NCI-H2227 (cell line): Measurements from ENCODE around the gene INPP5J.
"Not testable (repeated sequence)": the region's sequence is repeated elsewhere in the genome, so short reads cannot be mapped to it uniquely, and the experiment has no call there.

Source experiments
- DNase-seq: peaks from one replicate; lab custom pipeline; 2025; ENCODE audit not compliant: unreplicated experiment; lab: John Stamatoyannopoulos, UW

Gene INPP5J

GRCh38 chr22:31099841-31100761 is 22.7 kb upstream of the INPP5J start:
- no peak for DNase-seq

- no peak for DNase-seq
These were observed 21.8 kb upstream of the INPP5J start for GRCh38 chr22:31100762-31101525.

DNA sequence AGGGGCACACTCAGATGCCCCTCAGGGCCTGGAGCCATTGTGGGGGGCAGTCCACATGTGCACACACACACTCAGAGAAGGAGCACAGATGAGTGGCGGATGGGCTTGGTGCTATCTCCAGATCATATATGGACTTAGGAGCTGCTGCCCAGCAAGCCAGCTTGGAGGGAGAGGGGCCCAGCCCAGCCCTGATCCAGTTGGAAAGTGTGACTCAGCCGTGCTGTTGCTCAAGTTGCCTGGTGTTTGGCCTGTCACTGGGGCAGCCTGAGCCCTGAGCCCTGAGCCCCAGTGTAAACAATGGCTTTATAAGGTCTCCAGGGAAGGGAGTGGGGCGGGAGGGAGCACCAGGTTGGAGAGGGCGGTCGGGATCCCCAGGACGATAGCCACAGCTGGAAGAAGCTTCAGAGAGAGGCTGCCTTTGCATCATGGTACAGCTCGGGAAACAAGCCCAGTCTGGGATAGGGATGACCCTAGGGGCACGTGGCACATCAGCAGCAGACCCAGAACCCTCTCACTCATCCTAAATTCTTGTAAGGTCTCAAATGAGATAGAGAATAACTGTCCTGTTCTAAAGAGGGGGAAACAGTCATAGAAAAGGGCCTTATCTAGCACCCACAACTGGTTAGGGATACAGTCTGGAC is 20.2 kb upstream of the INPP5J start:
- DNase-seq: no peak

DNA sequence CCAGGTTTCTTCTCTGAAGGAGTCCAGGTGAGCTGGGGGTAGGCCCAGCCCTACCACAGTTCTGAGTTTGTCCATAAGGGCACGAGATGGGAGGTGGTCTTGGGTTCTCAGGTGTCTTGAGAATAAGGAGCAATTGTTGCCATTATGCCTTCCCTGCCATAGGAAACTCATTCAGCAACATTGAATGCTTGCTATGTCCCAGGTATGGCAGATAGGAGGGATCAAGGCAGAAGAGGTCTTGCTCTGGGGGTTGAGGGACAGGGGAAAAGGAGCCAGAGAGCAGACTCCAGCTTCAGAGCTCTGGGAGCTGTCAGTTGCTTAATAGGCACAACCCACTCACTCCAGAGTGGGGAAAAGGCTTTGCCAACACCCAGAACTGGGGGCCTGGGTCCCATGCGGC is 19.7 kb upstream of the INPP5J start:
- DNase-seq: no peak

GRCh38 chr22:31103899-31104694 is 18.7 kb upstream of the INPP5J start:
- no peak for DNase-seq

DNA sequence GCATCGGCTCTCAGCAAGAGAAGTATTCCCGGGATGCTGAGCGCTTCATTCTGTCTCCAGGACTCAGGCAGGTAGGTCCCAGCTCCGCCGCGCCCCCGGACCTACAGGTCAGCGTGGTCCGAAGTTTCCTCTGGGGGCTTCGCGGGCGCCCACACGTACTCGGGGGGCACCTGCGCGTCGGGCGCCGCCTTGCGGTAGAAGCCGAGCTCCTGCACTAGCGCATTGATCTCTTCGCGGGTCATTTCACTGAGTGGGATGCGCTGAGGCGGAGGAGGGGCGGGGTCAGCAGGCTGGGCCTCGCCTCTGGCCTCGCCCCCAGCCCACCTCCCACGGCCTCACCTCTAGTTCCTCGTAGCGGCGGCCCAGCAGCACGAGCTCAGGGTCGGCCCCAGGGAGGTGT is 17.9 kb upstream of the INPP5J start:
- no peak for DNase-seq

DNA sequence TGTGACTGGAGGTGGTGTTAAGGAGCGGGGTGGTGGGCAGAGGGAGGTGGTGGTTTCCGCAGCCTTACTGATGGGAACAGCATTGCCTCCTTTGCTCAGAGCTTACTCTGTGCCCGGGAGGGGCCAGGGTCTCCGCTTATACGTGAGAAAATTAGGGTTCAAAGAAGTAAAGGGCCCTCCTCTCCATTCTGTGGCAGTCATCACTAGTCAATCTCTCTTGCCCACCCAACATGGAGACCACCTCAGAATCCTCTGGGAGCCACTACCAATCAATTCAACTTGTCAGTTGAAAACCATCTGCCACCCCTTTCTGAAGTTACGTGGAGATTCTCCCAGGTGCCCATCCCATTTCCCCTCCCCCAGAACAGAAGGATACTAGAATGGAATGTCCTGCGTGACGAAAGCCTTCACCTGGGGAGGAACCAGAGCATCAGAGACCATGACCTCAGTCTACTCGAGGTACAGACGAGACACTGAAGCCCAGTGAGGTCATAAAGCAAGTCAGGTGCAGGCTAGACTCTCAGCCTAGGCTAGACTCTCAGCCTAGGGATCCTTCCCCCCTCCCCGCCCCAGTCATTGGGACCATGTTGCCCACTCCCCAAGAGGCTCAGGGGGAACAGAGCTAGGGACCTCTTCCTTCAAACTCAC is 17.4 kb upstream of the INPP5J start:
- DNase-seq: no peak

- no peak for DNase-seq
These were observed 16.7 kb upstream of the INPP5J start for GRCh38 chr22:31106001-31106571.

DNA sequence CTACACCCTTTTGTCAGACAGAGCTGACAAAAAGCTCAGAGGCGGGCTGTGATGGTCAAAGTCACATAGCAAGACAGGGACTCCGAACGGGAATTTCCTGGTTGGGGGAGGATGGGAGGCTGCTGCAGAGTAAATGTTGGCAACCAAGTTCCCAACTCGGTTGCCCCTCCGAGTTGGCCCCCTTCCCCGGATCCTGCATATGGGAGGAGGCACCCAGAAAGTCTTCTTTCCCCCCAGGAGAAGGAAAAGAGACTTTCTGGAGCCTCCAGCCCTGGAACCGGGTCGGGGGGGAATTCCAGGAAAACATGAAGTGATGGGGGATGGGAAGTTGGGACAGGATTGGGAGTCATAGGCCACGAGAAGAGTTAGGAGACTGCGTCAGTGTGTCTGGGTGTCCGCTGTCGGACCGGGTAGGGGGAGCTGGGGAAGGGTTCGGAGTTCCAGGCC is 16.0 kb upstream of the INPP5J start:
- no peak for DNase-seq

GRCh38 chr22:31107178-31107893 is 15.4 kb upstream of the INPP5J start, which contains the start of gene SELENOM:
Gene SELENOM, minus strand, starts transcription at chr22:31107568. Its CDS starts 63 bp downstream, at chr22:31107505.
- peak; percentile 93 for DNase-seq

DNA sequence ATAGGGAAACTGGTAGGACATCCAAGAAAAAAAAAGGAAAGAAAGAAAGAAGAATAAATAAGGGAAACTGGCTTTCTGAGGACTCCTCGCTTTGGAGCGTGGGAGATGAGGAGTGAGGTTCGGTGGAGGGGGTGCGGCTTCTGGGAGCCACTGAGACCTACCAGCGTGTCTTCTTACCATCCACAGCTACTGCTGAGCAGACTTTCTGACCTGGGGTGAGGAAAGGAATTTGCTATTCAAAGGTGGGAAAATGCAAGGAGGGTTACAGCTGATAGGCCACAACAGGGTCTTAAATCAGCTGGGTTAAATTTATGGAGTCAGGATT is 14.9 kb upstream of the INPP5J start:
- DNase-seq: no peak

GRCh38 chr22:31112547-31113091 is 10.1 kb upstream of the INPP5J start:
- not testable (repeated sequence) for DNase-seq

DNA sequence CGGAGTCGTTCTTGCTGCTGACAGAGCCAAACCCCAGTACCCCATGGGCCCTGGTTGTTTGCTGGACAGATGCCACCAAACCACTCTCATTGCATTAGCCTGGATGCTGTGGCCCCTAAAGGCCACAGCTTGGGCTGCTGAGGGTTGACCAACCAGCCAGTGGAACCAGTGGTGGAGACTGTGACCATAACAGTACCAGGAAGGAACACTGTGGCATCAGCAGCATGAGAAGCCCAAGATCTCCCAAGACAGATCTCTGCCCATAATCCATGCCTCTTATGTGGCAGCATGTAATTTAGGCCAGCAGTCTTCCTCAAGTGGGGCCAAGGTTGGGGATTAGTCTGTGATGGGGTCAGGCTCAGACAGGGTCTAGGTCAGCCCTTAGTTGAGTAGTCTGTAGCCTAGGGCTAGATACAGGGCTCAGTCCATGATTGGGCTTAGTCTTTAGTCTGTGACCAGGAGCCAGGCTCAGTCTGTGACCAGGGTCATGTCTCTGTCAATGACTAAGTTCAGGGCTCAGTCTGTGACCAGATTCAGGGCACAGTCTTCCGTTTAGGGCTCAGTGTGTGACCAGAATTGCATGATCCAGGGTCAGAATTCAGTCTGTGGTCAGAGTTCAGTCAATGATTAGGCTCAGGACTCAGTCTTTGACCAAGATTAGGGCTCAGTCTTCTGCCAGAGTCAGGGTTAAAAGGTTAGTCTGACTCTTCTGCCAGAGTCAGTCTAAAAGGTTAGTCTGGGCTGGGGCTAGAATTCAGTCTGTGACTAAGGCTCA is 4.5 kb upstream of the INPP5J start:
- no peak for DNase-seq

DNA sequence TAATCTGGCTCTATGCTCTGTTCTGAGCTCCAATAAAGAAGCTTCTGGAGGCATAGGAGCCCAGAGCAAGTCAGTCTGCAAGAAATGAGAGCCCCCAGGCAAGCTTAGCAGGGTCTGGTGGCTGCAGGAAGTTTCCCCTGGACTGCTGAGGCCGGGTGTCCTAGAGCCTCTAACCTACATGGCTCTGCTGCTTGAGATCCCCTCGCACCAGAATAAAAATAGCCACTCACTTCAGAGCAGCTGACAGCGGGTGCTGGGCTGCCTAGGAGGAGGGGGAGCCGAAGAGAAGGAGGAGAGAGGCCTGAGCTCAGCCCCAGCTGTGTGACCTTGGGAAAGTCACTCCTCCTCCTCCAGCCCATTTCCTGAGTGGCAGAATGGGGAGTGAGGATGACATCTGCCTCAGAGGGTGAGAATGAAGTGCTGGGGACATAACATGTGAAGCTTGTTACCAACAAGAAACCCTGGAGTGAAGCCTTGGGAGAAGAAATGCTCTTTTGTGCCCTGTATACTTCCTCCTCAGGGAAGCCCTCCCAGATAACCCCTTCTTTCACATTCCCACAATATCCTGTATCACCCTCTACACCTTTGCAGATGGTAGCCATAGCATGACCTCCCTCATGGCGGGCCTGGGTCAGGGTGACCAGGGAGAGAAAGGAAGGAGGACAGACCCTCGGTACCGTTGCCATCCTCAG is 3.6 kb upstream of the INPP5J start:
- no peak for DNase-seq

GRCh38 chr22:31120230-31120629 is 2.5 kb upstream of the INPP5J start:
- no peak for DNase-seq

DNA sequence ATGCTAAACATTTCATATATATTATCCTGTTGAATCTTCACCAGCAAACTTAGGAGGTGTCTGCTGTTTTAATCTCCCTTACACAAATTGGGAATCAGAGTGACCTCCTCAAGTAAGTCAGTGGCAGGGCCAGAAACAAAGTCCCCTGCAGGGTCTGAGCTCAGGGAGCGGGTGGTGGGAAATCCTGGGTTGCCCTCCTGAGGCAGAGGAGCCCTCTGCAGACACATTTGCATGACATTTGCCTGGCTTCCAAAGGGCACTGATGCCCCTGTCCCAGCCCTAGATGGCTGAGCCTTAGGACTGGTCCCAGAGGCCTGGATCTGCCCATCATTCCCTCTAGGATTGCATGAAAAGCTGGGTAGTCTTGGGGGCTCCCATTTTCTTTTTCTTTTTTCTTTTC is 2.1 kb upstream of the INPP5J start:
- no peak for DNase-seq

- no peak for DNase-seq
These were observed 1.4 kb upstream of the INPP5J start for GRCh38 chr22:31121403-31121802.

- no peak for DNase-seq
These were observed 602 bp upstream of the INPP5J start for GRCh38 chr22:31122196-31122531.
